ENCODE results near the gene FAM20C.

DNA sequence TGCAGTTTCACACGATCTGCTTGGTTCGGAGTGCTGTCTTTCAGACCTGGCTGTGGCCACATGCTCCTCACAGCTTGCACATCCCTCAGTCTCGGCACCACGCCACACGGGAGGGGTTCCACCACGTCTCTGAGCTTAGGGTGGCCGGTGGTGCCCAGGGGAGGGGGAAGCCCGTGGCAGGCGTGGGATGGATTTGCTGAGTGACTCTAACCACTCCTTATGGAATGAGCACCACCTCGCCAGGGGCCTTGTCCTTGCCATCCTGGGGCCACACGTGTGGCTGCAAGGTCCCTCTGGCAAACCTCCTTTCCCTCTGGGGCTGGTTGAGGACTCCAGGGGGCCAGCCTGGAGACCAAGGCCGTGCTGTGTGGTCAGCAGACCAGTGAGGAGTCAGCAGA is 29.1 kb upstream of the FAM20C start:
- TF ChIP-seq, protein P1, sequence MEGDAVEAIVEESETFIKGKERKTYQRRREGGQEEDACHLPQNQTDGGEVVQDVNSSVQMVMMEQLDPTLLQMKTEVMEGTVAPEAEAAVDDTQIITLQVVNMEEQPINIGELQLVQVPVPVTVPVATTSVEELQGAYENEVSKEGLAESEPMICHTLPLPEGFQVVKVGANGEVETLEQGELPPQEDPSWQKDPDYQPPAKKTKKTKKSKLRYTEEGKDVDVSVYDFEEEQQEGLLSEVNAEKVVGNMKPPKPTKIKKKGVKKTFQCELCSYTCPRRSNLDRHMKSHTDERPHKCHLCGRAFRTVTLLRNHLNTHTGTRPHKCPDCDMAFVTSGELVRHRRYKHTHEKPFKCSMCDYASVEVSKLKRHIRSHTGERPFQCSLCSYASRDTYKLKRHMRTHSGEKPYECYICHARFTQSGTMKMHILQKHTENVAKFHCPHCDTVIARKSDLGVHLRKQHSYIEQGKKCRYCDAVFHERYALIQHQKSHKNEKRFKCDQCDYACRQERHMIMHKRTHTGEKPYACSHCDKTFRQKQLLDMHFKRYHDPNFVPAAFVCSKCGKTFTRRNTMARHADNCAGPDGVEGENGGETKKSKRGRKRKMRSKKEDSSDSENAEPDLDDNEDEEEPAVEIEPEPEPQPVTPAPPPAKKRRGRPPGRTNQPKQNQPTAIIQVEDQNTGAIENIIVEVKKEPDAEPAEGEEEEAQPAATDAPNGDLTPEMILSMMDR (IDR thresholded peaks at IDR 0.05): no peak
- TF ChIP-seq POLR2AphosphoS5 (IDR thresholded peaks at IDR 0.05; ENCODE audit: low read depth, low read length): no peak

All from Panc1 (cell line).